H1 (cell line): ENCODE measurements around the gene PIGS. TPM values are rescaled to one million over a fixed set of nuclear protein-coding genes. Genes with fewer than 3 reads are reported as not detected.

Experiments used
- CTCF ChIA-PET: fragments of 300-600 bp; sonication (Branson Sonifier 250); formaldehyde crosslinking; loops from one replicate; lab custom pipeline; 2021; ENCODE audit not compliant: partially characterized antibody; lab: Charles Lee
- POLR2A ChIA-PET: fragments of 300-600 bp; sonication (Branson Sonifier 250); formaldehyde crosslinking; loops from one replicate; lab custom pipeline; 2021; ENCODE audit warnings: inconsistent platforms; ENCODE audit not compliant: partially characterized antibody; lab: Charles Lee
- DNase-seq, 2 experiments: peaks; one replicate each; pipeline versions ENCODE4 v3.0.0 to v3.0.0-alpha.2; 2010 to 2022; ENCODE audit warnings: low spot score in 2 of 2, low read depth in 1 of 2, mixed read lengths in 1 of 2
- FAIRE-seq: peaks from 2 replicates; lab custom pipeline; 2011; peaks lifted over from hg19 to GRCh38; lab: Jason Lieb, UNC
- H2AFZ ChIP-seq: 2 replicates; pipeline ENCODE4 v1.8.1; 2012; ENCODE audit warnings: low read length, inconsistent platforms
- H2AK5ac ChIP-seq: 2 replicates; pipeline ENCODE4 v1.6.1; 2013; ENCODE audit warnings: low read depth, low read length
- H2BK120ac ChIP-seq: replicated peaks from 2 replicates; pipeline ENCODE3; 2013; ENCODE audit warnings: low read depth, low read length, inconsistent platforms
- H2BK12ac ChIP-seq: 2 replicates; pipeline ENCODE4 v1.6.1; 2013; ENCODE audit warnings: low read depth, low read length
- H2BK15ac ChIP-seq: 2 replicates; pipeline ENCODE4 v1.6.1; 2013; ENCODE audit warnings: low read length
- H2BK20ac ChIP-seq: 2 replicates; pipeline ENCODE4 v1.6.1; 2013; ENCODE audit warnings: low read length
- H2BK5ac ChIP-seq: 2 replicates; pipeline ENCODE4 v1.6.1; 2013; ENCODE audit warnings: low read depth, low read length
- H3K14ac ChIP-seq: 2 replicates; pipeline ENCODE4 v1.6.1; 2013; ENCODE audit warnings: inconsistent platforms; ENCODE audit not compliant: insufficient read length
- H3K18ac ChIP-seq: 2 replicates; pipeline ENCODE4 v1.6.1; 2013; ENCODE audit warnings: low read length; ENCODE audit errors: extremely low read depth
- H3K23ac ChIP-seq: 2 replicates; pipeline ENCODE4 v1.6.1; 2013; ENCODE audit warnings: inconsistent platforms; ENCODE audit not compliant: insufficient read length
- H3K23me2 ChIP-seq: 2 replicates; pipeline ENCODE4 v1.6.1; 2013; ENCODE audit warnings: low read depth, low read length
- H3K27ac ChIP-seq: 2 replicates; pipeline ENCODE4 v1.6.1; 2011; ENCODE audit warnings: low read depth, low read length, inconsistent platforms
- H3K27me3 ChIP-seq, 4 experiments: replicated peaks in 1 of 4; 1 replicate in 1 of 4; 2 replicates in 3 of 4; pipeline versions ENCODE4 v1.6.1 to v1.8.1; 2011 to 2013; ENCODE audit warnings: low read length in 3 of 4, mild to moderate bottlenecking in 3 of 4, inconsistent platforms in 2 of 4, mixed read lengths in 2 of 4, moderate library complexity in 1 of 4; ENCODE audit not compliant: control insufficient read depth in 3 of 4, insufficient read depth in 3 of 4; ENCODE audit errors: extremely low read depth in 1 of 4
- H3K36me3 ChIP-seq, 4 experiments: 2 replicates each; pipeline versions ENCODE4 v1.6.1 to v1.8.1; 2011 to 2013; ENCODE audit warnings: mild to moderate bottlenecking in 4 of 4, low read length in 3 of 4, moderate library complexity in 2 of 4, control low read depth in 1 of 4, inconsistent platforms in 1 of 4; ENCODE audit not compliant: insufficient read depth in 4 of 4, control insufficient read depth in 2 of 4
- H3K4ac ChIP-seq: replicated peaks from 2 replicates; pipeline ENCODE3; 2013; ENCODE audit warnings: low read length, low read depth, mixed read lengths, inconsistent platforms; ENCODE audit not compliant: insufficient read length
- H3K4me1 ChIP-seq, 4 experiments: replicated peaks in 1 of 4; 1 replicate in 1 of 4; 2 replicates in 3 of 4; pipeline versions ENCODE4 v1.6.1 to v1.8.1; 2011 to 2013; ENCODE audit warnings: low read length in 3 of 4, inconsistent platforms in 2 of 4, mixed read lengths in 1 of 4; ENCODE audit not compliant: insufficient read depth in 4 of 4, control insufficient read depth in 3 of 4
- H3K4me2 ChIP-seq, 2 experiments: 2 replicates each; pipeline versions ENCODE4 v1.6.1 to v1.8.1; 2011 to 2013; ENCODE audit warnings: low read depth in 2 of 2, low read length in 2 of 2, control low read depth in 1 of 2, inconsistent platforms in 1 of 2, mild to moderate bottlenecking in 1 of 2; ENCODE audit not compliant: insufficient read depth in 1 of 2
- H3K4me3 ChIP-seq, 4 experiments: fragments of 200-600, 300-600 bp in 1 of 4; sonication (generic), shearing (Covaris generic), sonication (Bioruptor Twin) in 1 of 4; 2 replicates each; pipeline versions ENCODE4 v1.5.1 to v1.8.1; 2011 to 2016; ENCODE audit warnings: low read length in 4 of 4, low read depth in 3 of 4, control low read depth in 2 of 4, inconsistent platforms in 2 of 4, mild to moderate bottlenecking in 2 of 4, mixed read lengths in 1 of 4, moderate library complexity in 1 of 4; ENCODE audit not compliant: insufficient read depth in 2 of 4; ENCODE audit errors: extremely low read depth in 1 of 4
- H3K56ac ChIP-seq: replicated peaks from 2 replicates; pipeline ENCODE3; 2013; ENCODE audit warnings: low read depth, mild to moderate bottlenecking, mixed read lengths, low read length, inconsistent platforms; ENCODE audit not compliant: insufficient read length
- H3K79me1 ChIP-seq: 2 replicates; pipeline ENCODE4 v1.6.1; 2013; ENCODE audit warnings: low read depth, low read length, control low read depth
- H3K79me2 ChIP-seq, 2 experiments: 2 replicates each; pipeline versions ENCODE4 v1.6.1 to v1.8.1; 2012 to 2013; ENCODE audit warnings: low read length in 2 of 2, mild to moderate bottlenecking in 2 of 2, inconsistent platforms in 1 of 2; ENCODE audit not compliant: insufficient read depth in 2 of 2, control insufficient read depth in 1 of 2
- H3K9ac ChIP-seq, 4 experiments: replicated peaks in 1 of 4; 1 replicate in 1 of 4; 2 replicates in 3 of 4; pipeline versions ENCODE4 v1.6.1 to v1.8.1; 2011 to 2013; ENCODE audit warnings: low read depth in 3 of 4, low read length in 3 of 4, control low read depth in 2 of 4, mild to moderate bottlenecking in 2 of 4, moderate library complexity in 2 of 4, inconsistent platforms in 1 of 4; ENCODE audit errors: extremely low read depth in 1 of 4
- H3K9me3 ChIP-seq, 2 experiments: 2 replicates each; pipeline versions ENCODE4 v1.6.1 to v1.8.1; 2012 to 2013; ENCODE audit warnings: mild to moderate bottlenecking in 2 of 2, moderate library complexity in 2 of 2, control low read depth in 1 of 2, inconsistent platforms in 1 of 2, low read depth in 1 of 2, low read length in 1 of 2, mixed read lengths in 1 of 2; ENCODE audit not compliant: insufficient read depth in 2 of 2
- H4K20me1 ChIP-seq, 2 experiments: replicated peaks in 1 of 2; 2 replicates each; pipeline versions ENCODE3 to v1.8.1; 2011 to 2013; ENCODE audit warnings: inconsistent platforms in 2 of 2, low read length in 2 of 2, mild to moderate bottlenecking in 1 of 2; ENCODE audit not compliant: insufficient read depth in 2 of 2, control insufficient read depth in 1 of 2
- H4K5ac ChIP-seq: 2 replicates; pipeline ENCODE4 v1.6.1; 2013; ENCODE audit warnings: low read length, low read depth, mixed read lengths, inconsistent platforms; ENCODE audit not compliant: insufficient read length
- H4K8ac ChIP-seq: 2 replicates; pipeline ENCODE4 v1.8.0; 2013; ENCODE audit warnings: mild to moderate bottlenecking, moderate library complexity, low read length, inconsistent platforms; ENCODE audit not compliant: insufficient read depth; ENCODE audit errors: extremely low read depth
- H4K91ac ChIP-seq: replicated peaks from 2 replicates; pipeline ENCODE3; 2013; ENCODE audit warnings: low read length, mixed read lengths, inconsistent platforms; ENCODE audit not compliant: insufficient read length
- BACH1 ChIP-seq: IDR thresholded peaks from 2 replicates; pipeline ENCODE4 v1.6.1; 2012; ENCODE audit warnings: low read length, improper control_type of control experiment
- CBX5 ChIP-seq: fragments of 300-800, 300-1000 bp; sonication (generic); IDR thresholded peaks from 2 replicates; pipeline ENCODE4 v1.7.1; 2016; ENCODE audit warnings: antibody characterized with exemption, low read length, low read depth
- CREB1 ChIP-seq: IDR thresholded peaks from 2 replicates; pipeline ENCODE4 v1.6.1; 2012; ENCODE audit warnings: inconsistent platforms
- EZH2 ChIP-seq: fragments of 200-600 bp; sonication (generic); IDR thresholded peaks from 2 replicates; pipeline ENCODE4 v1.7.1; 2012; ENCODE audit warnings: low read depth, mild to moderate bottlenecking, moderate library complexity, low read length, inconsistent platforms; ENCODE audit not compliant: severe bottlenecking
- FOSL1 ChIP-seq: IDR thresholded peaks from 2 replicates; pipeline ENCODE4 v1.6.1; 2011; ENCODE audit warnings: mild to moderate bottlenecking, low read depth, low read length, moderate library complexity; ENCODE audit not compliant: insufficient read depth
- JUN ChIP-seq: IDR thresholded peaks from 2 replicates; pipeline ENCODE4 v1.6.1; 2011; ENCODE audit warnings: low read depth, mild to moderate bottlenecking, improper control_type of control experiment, low read length
- POLR2A ChIP-seq, 2 experiments: IDR thresholded peaks; 1 replicate in 1 of 2; 2 replicates in 1 of 2; pipeline ENCODE4 v1.6.1; 2011; ENCODE audit warnings: low read depth in 2 of 2, low read length in 2 of 2, mild to moderate bottlenecking in 2 of 2; ENCODE audit errors: control extremely low read depth in 1 of 2
- TBP ChIP-seq: IDR thresholded peaks from 2 replicates; pipeline ENCODE4 v1.6.1; 2011; ENCODE audit warnings: low read depth, low read length, improper control_type of control experiment
- WGBS, 2 experiments: shearing (Covaris generic) in 1 of 2; methylation state at CpG; one replicate each; pipeline versions ENCODE4 v1.1.6 to v1.1.7; 2013 to 2015; ENCODE audit warnings: low lambda C conversion rate in 2 of 2, mixed read lengths in 2 of 2, inconsistent platforms in 1 of 2, low coverage in 1 of 2, missing lambda C conversion rate in 1 of 2; ENCODE audit not compliant: insufficient replicate concordance in 2 of 2, insufficient coverage in 1 of 2, insufficient read length in 1 of 2; ENCODE audit errors: extremely low coverage in 1 of 2, missing lambda C conversion rate in 1 of 2; 5-methylcytosine and 5-hydroxymethylcytosine counted together
- polyA plus RNA-seq, 7 experiments: library from polyadenylated mRNA; depleted of rRNA in 3 of 7; stranded (reverse) in 5 of 7; unstranded in 2 of 7; fragments of >200 nt in 5 of 7; fragments of 200-250 nt in 2 of 7; gene quantifications; 1 replicate in 5 of 7; 2 replicates in 1 of 7; 4 replicates in 1 of 7; pipeline versions ENCODE4 v1.2.1 to v1.2.3, GENCODE V29; 2011 to 2013; ENCODE audit warnings: missing spikeins in 2 of 7, mixed read lengths in 2 of 7
- total RNA-seq: library from RNA; stranded (reverse); fragmentation: NEBNext Ultra II Directional; extraction: Animal tissue kit (Norgen Biotek cat#: 25700); gene quantifications from 2 replicates; pipeline ENCODE4 v1.2.1, GENCODE V29; 2021
- TF ChIP-seq, protein P1 (sequence below): IDR thresholded peaks from 2 replicates; pipeline ENCODE4 v1.6.1; 2012; ENCODE audit warnings: inconsistent platforms
- TF ChIP-seq, protein P2 (sequence below): IDR thresholded peaks from 2 replicates; pipeline ENCODE4 v1.6.1; 2011; ENCODE audit warnings: low read length, improper control_type of control experiment

The PIGS gene
- total and polyA plus RNA-seq, 2 of the 8 experiments (the other 6 are each of a cell fraction or from before 2014, with no cell fraction given), result 44.3 to 50.6 TPM

DNA sequence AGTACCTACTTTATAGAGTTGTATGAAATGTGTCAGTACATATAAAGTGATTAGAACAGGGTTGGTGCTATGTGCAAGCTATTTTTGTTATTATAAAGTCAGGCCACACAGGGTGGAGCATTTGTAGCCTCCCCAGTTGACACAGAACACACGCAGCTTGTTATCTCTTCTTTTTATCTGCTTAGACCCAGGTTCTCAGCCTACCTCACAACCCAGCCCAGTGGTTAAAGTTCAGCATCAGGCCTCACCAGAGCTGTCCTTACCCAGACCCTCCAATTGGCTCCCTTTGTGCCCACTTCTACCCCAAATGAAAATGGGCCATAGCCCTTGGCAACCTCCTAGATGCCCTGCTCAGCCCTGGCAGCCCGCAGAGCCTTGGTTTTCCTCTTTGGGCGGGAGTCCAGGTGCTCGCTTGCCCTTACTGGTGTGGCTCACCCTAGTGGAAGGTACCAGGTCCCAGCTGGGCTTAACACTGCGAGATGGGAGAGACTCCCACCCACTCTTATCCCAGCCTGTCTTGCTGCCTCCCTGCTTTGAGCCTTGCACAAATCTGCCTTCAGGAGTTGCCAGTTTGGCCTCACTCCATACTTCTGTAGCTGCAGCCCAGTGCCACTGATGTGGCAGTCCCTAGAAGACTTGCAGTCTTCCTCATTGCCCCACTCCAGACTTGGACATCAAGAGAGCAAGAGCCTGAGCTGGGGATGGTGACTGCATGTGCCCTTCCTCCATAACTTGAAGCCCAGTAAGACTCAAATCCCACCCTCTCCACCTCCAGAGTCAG is 1.1 kb upstream of the PIGS start:
- H3K4me3 ChIP-seq, result peak overlapping the region in 1 of 4 experiments; percentile 88; a peak in 3 of 8 replicates
- no peak overlapping the region for H3K27ac ChIP-seq
- no peak for FAIRE-seq
- peaks cover 3 to 4% of the 10 kb centered on the region in 2 experiments for H4K20me1 ChIP-seq
- no peak overlapping the region; the same call in 1 of the 2 replicates for H4K8ac ChIP-seq
- no peak overlapping the region for H4K5ac ChIP-seq
- H2BK5ac ChIP-seq, result no peak overlapping the region; the same call in 1 of the 2 replicates
- H3K9ac ChIP-seq, result no peak overlapping the region
- H3K18ac ChIP-seq, result no peak overlapping the region
- H2BK20ac ChIP-seq, result no peak overlapping the region
- 75% methylated on average over 5 of the region's 5 CpGs; no CpG with 5 or more reads in 1 of the 2 experiments for WGBS, 2 experiments
- ChIA-PET POLR2A (interaction anchor here (1.3 to 4.8 kb wide), 4 partner anchors 12 to 149 kb away, joined by 3 to 23 read pairs (median 6); partner anchors contain the start of genes SPAG5 and UNC119), CTCF (interaction anchor here (0.7 to 6.0 kb wide), 7 partner anchors 15 to 143 kb away, joined by 3 to 58 read pairs (median 4); partner anchors contain the start of gene SPAG5)
- H3K23ac ChIP-seq, result no peak overlapping the region
- no peak overlapping the region for H3K4ac ChIP-seq
- DNase-seq, result no peak
- peak overlapping the region; percentile 66 to 88; a peak in 2 of 4 replicates for H3K4me2 ChIP-seq
- H4K91ac ChIP-seq, result no peak overlapping the region
- no peak overlapping the region for H2BK12ac ChIP-seq
- peaks cover 2 to 9% (median 6%) of the 10 kb centered on the region in 4 experiments; a peak in 6 of 7 replicates for H3K4me1 ChIP-seq
- H3K79me2 ChIP-seq, result peaks cover 0 to 16% of the 10 kb centered on the region in 2 experiments; a peak in 2 of 4 replicates
- H3K27me3 ChIP-seq, result peaks cover 0 to 8% (median 4%) of the 10 kb centered on the region in 4 experiments; a peak in 4 of 7 replicates
- no peak overlapping the region for H2BK15ac ChIP-seq
- H2BK120ac ChIP-seq, result no peak overlapping the region
- peaks cover 6% of the 10 kb centered on the region for H3K23me2 ChIP-seq
- H2AK5ac ChIP-seq, result no peak overlapping the region
- H3K14ac ChIP-seq, result no peak overlapping the region
- no peaks in the 10 kb centered on the region for H3K79me1 ChIP-seq
- H2AFZ ChIP-seq, result no peak overlapping the region
- H3K56ac ChIP-seq, result no peak overlapping the region
- no peaks in the 10 kb centered on the region for H3K9me3 ChIP-seq
- peaks cover 0 to 6% (median under 1%) of the 10 kb centered on the region in 4 experiments; a peak in 4 of 8 replicates for H3K36me3 ChIP-seq
- TF ChIP-seq, protein P1, sequence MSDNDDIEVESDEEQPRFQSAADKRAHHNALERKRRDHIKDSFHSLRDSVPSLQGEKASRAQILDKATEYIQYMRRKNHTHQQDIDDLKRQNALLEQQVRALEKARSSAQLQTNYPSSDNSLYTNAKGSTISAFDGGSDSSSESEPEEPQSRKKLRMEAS, result no peak
- TF ChIP-seq TBP (no peak), CBX5 (no peak), POLR2A (IDR thresholded peaks at IDR 0.05; ENCODE audit: control extremely low read depth in 1 of 2, low read depth in 2 of 2, low read length in 2 of 2) (no peak), BACH1 (no peak), FOSL1 (no peak), CREB1 (no peak), EZH2 (no peak), JUN (no peak)
- TF ChIP-seq, protein P2, sequence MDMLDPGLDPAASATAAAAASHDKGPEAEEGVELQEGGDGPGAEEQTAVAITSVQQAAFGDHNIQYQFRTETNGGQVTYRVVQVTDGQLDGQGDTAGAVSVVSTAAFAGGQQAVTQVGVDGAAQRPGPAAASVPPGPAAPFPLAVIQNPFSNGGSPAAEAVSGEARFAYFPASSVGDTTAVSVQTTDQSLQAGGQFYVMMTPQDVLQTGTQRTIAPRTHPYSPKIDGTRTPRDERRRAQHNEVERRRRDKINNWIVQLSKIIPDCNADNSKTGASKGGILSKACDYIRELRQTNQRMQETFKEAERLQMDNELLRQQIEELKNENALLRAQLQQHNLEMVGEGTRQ, result no peak
